ENCODE results near the gene OR4Q3. TPM values are rescaled to one million over a fixed set of nuclear protein-coding genes. Genes with fewer than 3 reads are reported as not detected.

The OR4Q3 gene
- total RNA-seq, 1 donor from 2014 or later: not detected

Other genes starting within 250 kb of the OR4Q3 start
- gene OR11H2, start 29.7 kb upstream of the OR4Q3 start, total RNA-seq: not detected in 2 replicates
- gene OR4M1, start 29.9 kb downstream of the OR4Q3 start, total RNA-seq: not detected in 2 replicates
- gene OR4N2, start 60.2 kb downstream of the OR4Q3 start, total RNA-seq: not detected in 2 replicates
- gene OR4K2, start 131.6 kb downstream of the OR4Q3 start, total RNA-seq: not detected in 2 replicates
- gene OR4K5, start 177.0 kb downstream of the OR4Q3 start, total RNA-seq: not detected in 2 replicates
- gene OR4K1, start 187.3 kb downstream of the OR4Q3 start, total RNA-seq: not detected in 2 replicates
- not detected in 2 replicates for gene OR4K15, start 232.0 kb downstream of the OR4Q3 start, total RNA-seq

Measured in astrocyte (in vitro differentiated cells and primary cell).